ENCODE data around the gene HNRNPH1. TPM values are rescaled to one million over a fixed set of nuclear protein-coding genes. Genes with fewer than 3 reads are reported as not detected.

Gene HNRNPH1
- total and polyA plus RNA-seq, 2 of the 8 experiments (the other 6 are each of a cell fraction or from before 2014, with no cell fraction given) = 170 to 735 TPM

DNA sequence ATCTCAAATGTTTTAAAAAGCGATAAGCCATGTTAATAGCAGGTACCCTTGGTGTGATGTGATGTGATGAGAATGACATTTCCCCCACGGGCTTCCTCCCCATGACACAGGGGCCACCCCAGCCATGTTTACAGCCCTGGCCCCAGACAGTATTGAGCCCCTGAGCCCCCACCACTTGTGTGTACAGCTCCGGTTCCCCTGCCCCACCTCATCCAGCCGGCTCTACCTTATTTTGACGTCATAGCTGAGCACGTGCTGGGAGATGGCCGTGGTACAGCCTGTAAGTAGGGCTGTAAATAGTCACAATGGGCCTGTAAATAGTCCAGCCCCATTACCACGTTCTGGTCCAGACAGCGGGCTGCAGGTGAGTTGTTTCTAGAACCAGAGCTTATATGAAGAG, 24.9 kb upstream of the HNRNPH1 start:
- H4K8ac ChIP-seq (ENCODE audit: extremely low read depth, insufficient read depth, low read length) = no peak overlapping the region
- no peak for TF ChIP-seq RNF2 (IDR thresholded peaks at IDR 0.05; ENCODE audit: borderline replicate concordance, low read depth, low read length, missing control alignments, poor library complexity, severe bottlenecking)
- TF ChIP-seq CTBP2 (IDR thresholded peaks at IDR 0.05; ENCODE audit: borderline replicate concordance, insufficient read depth, insufficient read length, low read length) = no peak
- no peak for TF ChIP-seq YY1 (IDR thresholded peaks at IDR 0.05; ENCODE audit: low read depth, low read length)
- TF ChIP-seq NRF1 (IDR thresholded peaks at IDR 0.05; ENCODE audit: low read depth, low read length) = no peak
- no peak for TF ChIP-seq POLR2A (IDR thresholded peaks at IDR 0.05; ENCODE audit: control extremely low read depth in 1 of 2, low read depth in 2 of 2, low read length in 2 of 2)
- no peak for TF ChIP-seq SRF (IDR thresholded peaks at IDR 0.05; ENCODE audit: low read depth, low read length)
- TF ChIP-seq TBP (IDR thresholded peaks at IDR 0.05; ENCODE audit: low read depth, low read length) = no peak
- no peak for TF ChIP-seq NANOG (IDR thresholded peaks at IDR 0.05; ENCODE audit: insufficient read depth, low read depth, low read length, poor library complexity, severe bottlenecking)
- no peak for TF ChIP-seq SIX5 (IDR thresholded peaks at IDR 0.05; ENCODE audit: low read depth, low read length)
- TF ChIP-seq RFX5 (IDR thresholded peaks at IDR 0.05; ENCODE audit: borderline replicate concordance, low read depth, low read length) = no peak
- no peak overlapping the region for H3K18ac ChIP-seq (ENCODE audit: extremely low read depth, low read length)
- WGBS, 2 experiments (ENCODE audit: extremely low coverage in 1 of 2, insufficient coverage in 1 of 2, insufficient read length in 1 of 2, insufficient replicate concordance in 2 of 2, low coverage in 1 of 2, low lambda C conversion rate in 2 of 2, missing lambda C conversion rate in 1 of 2) = 92% methylated on average over 9 of the region's 9 CpGs; no CpG with 5 or more reads in 1 of the 2 experiments
- no peak overlapping the region for H2AK5ac ChIP-seq (ENCODE audit: low read depth, low read length)
- H2BK20ac ChIP-seq (ENCODE audit: low read length) = no peak overlapping the region
- no peaks in the 10 kb centered on the region for H3K27me3 ChIP-seq (replicated peaks in 1 of 4; ENCODE audit: control insufficient read depth in 3 of 4, extremely low read depth in 1 of 4, insufficient read depth in 3 of 4, low read length in 3 of 4)
- FAIRE-seq = no peak
- H2BK12ac ChIP-seq (ENCODE audit: low read depth, low read length) = no peak overlapping the region
- H3K23ac ChIP-seq (ENCODE audit: insufficient read length) = no peak overlapping the region
- DNase-seq (ENCODE audit: low read depth in 1 of 2, low spot score in 2 of 2) = no peak
- ChIA-PET POLR2A (ENCODE audit: partially characterized antibody) (interaction anchor here (1.2 to 2.5 kb wide), 3 partner anchors 15 to 31 kb away, joined by 3 to 9 read pairs (median 5); partner anchors contain the start of gene HNRNPH1), CTCF (ENCODE audit: partially characterized antibody) (interaction anchor here (0.5 to 0.8 kb wide), 3 partner anchors 17 to 285 kb away, joined by 3 to 4 read pairs (median 3); no protein-coding TSS in a partner anchor)
- no peaks in the 10 kb centered on the region for H3K79me2 ChIP-seq (ENCODE audit: control insufficient read depth in 1 of 2, insufficient read depth in 2 of 2, low read length in 2 of 2)
- no peaks in the 10 kb centered on the region for H3K23me2 ChIP-seq (ENCODE audit: low read depth, low read length)
- peaks cover 0 to 2% (median 0%) of the 10 kb centered on the region in 4 experiments; a peak in 1 of 7 replicates for H3K4me1 ChIP-seq (replicated peaks in 1 of 4; ENCODE audit: control insufficient read depth in 3 of 4, insufficient read depth in 4 of 4, low read length in 3 of 4)
- H2BK15ac ChIP-seq (ENCODE audit: low read length) = no peak overlapping the region
- H3K9me3 ChIP-seq (ENCODE audit: insufficient read depth in 2 of 2, low read depth in 1 of 2, low read length in 1 of 2) = peaks cover 5 to 8% of the 10 kb centered on the region in 2 experiments; a peak in 2 of 4 replicates
- H2BK120ac ChIP-seq (replicated peaks; ENCODE audit: low read depth, low read length) = no peak overlapping the region
- no peak overlapping the region for H3K4ac ChIP-seq (replicated peaks; ENCODE audit: insufficient read length, low read depth, low read length)
- no peak overlapping the region for H4K91ac ChIP-seq (replicated peaks; ENCODE audit: insufficient read length, low read length)
- no peaks in the 10 kb centered on the region for H3K36me3 ChIP-seq (ENCODE audit: control insufficient read depth in 2 of 4, insufficient read depth in 4 of 4, low read length in 3 of 4)
- H3K56ac ChIP-seq (replicated peaks; ENCODE audit: insufficient read length, low read depth, low read length) = no peak overlapping the region
- H3K79me1 ChIP-seq (ENCODE audit: low read depth, low read length) = no peaks in the 10 kb centered on the region
- no peaks in the 10 kb centered on the region for H4K20me1 ChIP-seq (replicated peaks in 1 of 2; ENCODE audit: control insufficient read depth in 1 of 2, insufficient read depth in 2 of 2, low read length in 2 of 2)
- no peak overlapping the region for H3K14ac ChIP-seq (ENCODE audit: insufficient read length)
- H4K5ac ChIP-seq (ENCODE audit: insufficient read length, low read depth, low read length) = no peak overlapping the region
- no peak overlapping the region for H3K4me2 ChIP-seq (ENCODE audit: insufficient read depth in 1 of 2, low read depth in 2 of 2, low read length in 2 of 2)
- H3K27ac ChIP-seq (ENCODE audit: low read depth, low read length) = no peak overlapping the region
- H3K9ac ChIP-seq (replicated peaks in 1 of 4; ENCODE audit: extremely low read depth in 1 of 4, low read depth in 3 of 4, low read length in 3 of 4) = no peak overlapping the region
- no peak overlapping the region for H3K4me3 ChIP-seq (ENCODE audit: extremely low read depth in 1 of 4, insufficient read depth in 2 of 4, low read depth in 3 of 4, low read length in 4 of 4)
- H2AFZ ChIP-seq (ENCODE audit: low read length) = no peak overlapping the region
- no peak overlapping the region for H2BK5ac ChIP-seq (ENCODE audit: low read depth, low read length)

All from H1 (cell line).